Activated T-cell treated with anti-CD3 and anti-CD28 coated beads, Interleukin-2, amount 50 U/mL, for 24 hours (primary cell): ENCODE measurements around the gene KCNQ1.

Experiments
- DNase-seq: peaks from one replicate; pipeline ENCODE4 v3.0.0-alpha.2; 2020
- H3K27ac Mint-ChIP-seq: 2 replicates; pipeline ENCODE4 v1.8.0; 2020; ENCODE audit warnings: mild to moderate bottlenecking, mixed read lengths
- H3K27me3 Mint-ChIP-seq: 2 replicates; pipeline ENCODE4 v1.8.0; 2020; ENCODE audit warnings: mixed read lengths
- H3K36me3 Mint-ChIP-seq: 2 replicates; pipeline ENCODE4 v1.8.0; 2020; ENCODE audit warnings: low read depth, mixed read lengths
- H3K4me1 Mint-ChIP-seq: 2 replicates; pipeline ENCODE4 v1.8.0; 2020; ENCODE audit warnings: low read depth, mixed read lengths
- H3K4me3 Mint-ChIP-seq: 2 replicates; pipeline ENCODE4 v1.8.0; 2020; ENCODE audit warnings: mild to moderate bottlenecking, moderate library complexity, mixed read lengths
- H3K9me3 Mint-ChIP-seq: 2 replicates; pipeline ENCODE4 v1.8.0; 2020; ENCODE audit warnings: mixed read lengths

Gene KCNQ1

DNA sequence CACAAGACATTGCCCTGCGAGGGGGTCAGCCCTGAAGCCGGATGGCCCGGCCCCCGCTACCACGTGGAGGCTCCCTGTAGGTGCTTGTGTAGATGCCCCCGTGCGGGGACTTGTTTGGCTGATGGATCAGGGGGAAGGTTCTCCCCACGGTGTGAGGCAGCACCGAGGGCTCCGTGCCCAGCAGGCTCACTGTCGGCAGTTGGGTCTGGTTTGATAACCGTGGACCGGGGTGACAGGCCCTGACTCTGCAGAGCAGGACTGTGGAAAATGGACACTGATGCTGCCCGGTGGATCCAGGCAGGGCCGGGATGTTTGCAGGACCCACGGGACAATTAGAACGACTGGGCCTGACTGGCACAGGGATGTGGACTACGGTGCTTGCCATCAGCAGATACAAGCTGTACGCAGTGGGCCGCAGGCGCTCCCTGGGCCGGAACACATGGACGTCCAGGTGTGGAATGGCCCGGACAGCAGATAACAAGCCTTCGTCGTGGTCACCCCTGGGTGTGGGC lies 19.0 kb downstream of the KCNQ1 start:
- Mint-ChIP-seq H3K9me3 (no peaks in the 10 kb centered on the region), H3K27ac (no peak overlapping the region), H3K4me3 (no peak overlapping the region), H3K27me3 (no peaks in the 10 kb centered on the region), H3K36me3 (no peaks in the 10 kb centered on the region), H3K4me1 (peaks cover 65% of the 10 kb centered on the region)
- no peak for DNase-seq

DNA sequence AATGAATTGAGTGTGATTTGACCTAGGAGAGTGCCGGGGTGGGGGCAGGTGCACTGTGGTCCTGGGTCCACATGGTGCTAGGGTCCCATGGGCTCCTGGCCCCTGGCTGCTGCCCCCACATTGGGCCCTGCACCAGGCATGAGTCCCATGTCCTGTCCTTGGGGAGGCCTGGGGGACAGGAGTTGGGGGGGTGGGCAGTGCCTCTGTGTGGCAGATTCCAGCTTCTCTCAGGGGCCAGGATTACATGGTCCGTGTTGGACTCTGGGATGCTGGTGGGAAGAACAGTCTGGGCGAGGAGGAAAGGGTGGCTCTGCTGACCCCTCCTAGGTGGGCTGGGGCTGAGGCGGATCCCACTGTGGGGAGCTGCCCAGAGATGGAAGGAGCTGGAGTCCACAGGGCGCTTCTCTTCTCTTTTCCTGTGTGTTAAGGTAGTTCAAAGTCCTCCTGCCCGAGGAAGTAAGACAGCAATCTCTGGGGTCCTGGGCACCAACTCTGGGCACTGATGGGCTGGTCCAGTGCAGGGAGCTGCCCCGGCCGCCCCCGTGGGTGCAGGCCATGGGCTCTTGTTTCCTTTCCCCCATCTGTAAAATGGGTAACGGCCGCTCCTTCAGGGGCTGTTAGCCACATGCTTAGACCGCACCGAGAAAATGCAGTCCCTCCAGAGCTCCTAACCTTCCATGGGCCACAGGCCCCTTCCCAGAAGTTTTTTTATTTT lies 19.8 kb downstream of the KCNQ1 start:
- no peak for DNase-seq
- Mint-ChIP-seq H3K4me1 (peaks cover 64% of the 10 kb centered on the region), H3K9me3 (no peaks in the 10 kb centered on the region), H3K27ac (no peak overlapping the region), H3K27me3 (no peaks in the 10 kb centered on the region), H3K4me3 (no peak overlapping the region), H3K36me3 (no peaks in the 10 kb centered on the region)

DNA sequence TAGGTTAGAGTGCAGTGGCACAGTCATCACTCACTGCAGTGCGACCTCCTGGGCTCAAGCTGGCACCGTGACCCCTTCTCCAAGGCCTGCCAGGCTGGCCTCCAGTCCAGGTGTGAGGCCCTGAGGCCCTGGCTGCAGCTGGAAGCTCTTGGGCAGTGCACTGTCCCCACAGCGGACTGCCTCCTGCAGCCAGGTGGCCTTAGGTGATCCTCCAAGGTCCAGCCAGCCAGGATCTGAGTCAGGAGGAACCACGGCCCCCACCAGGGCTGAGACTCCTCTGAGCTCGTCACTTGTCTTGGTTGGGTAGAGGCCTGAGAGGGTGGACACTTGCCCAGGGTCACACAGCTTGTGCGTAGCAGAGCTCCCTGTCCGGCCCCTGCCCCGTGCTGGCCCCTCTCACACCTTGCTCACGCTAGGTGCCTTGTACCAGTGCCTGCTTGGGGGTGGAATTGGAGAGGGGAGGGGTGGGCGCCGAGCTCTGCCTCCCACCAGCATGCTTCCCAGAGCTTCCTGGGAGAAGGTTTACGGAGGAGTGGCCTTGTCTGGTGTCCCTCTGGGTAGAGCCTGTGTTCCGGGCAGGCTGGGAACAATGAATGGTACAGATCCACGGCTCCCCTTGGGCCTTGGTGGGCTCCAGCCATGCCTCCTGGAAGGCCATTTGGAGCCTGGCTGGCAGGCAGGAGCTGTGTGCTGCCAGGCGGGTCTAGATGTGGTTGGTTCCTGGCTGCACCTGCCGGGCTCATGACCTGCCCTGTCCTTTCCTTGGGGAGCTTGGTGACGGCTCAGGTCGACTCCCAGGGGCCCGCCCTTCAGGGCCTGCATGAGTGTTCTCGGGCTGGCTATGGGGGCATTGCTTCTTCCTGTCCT lies 20.6 kb downstream of the KCNQ1 start:
- peaks cover 64% of the 10 kb centered on the region for H3K4me1 Mint-ChIP-seq

DNA sequence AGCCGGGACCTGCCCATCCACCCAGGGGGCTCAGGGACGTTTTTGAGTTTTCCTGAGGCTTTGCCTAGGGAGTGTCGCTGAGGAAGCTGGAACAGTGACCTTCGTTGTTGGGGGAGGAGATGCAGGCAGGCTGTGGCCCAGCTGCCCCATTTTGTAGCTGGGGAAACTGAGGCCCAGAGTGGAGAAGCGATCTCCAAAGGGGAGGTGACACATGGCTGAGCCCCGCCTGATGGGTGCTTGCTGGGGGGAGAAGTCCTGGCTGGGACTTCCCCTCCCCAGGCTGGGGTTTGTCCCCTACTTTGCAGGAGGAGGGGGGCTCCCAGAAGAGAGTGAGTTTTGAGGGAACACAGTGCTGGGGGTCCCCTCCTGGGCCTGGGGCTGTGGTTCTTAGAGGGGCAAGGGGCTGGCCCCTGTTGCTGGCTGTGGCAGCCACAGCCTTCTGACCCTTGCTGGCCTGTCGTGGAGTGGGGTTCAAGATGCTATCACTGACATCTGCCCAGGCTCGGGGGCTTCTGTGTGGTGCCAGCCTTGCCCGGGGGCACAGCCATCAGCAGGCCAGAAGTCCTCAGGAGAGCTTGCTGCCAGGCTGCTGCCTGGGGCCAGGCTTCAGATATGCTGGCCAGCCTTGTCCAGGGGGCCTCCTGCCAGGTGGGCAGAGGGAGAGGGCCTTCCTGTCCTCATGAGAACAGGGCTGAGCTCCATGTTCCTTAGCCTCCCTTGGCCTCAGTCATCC lies 21.4 kb downstream of the KCNQ1 start:
- no peak overlapping the region for H3K4me3 Mint-ChIP-seq
- DNase-seq = no peak
- H3K27ac Mint-ChIP-seq = no peak overlapping the region
- H3K4me1 Mint-ChIP-seq = peaks cover 62% of the 10 kb centered on the region
- H3K36me3 Mint-ChIP-seq = no peaks in the 10 kb centered on the region
- H3K9me3 Mint-ChIP-seq = no peaks in the 10 kb centered on the region
- H3K27me3 Mint-ChIP-seq = no peaks in the 10 kb centered on the region

More for the DNA sequence above, 20.6 kb downstream of the KCNQ1 start:
- H3K4me3 Mint-ChIP-seq = no peak overlapping the region
- DNase-seq = no peak
- H3K9me3 Mint-ChIP-seq = no peaks in the 10 kb centered on the region
- no peaks in the 10 kb centered on the region for H3K27me3 Mint-ChIP-seq
- no peak overlapping the region for H3K27ac Mint-ChIP-seq
- no peaks in the 10 kb centered on the region for H3K36me3 Mint-ChIP-seq

DNA sequence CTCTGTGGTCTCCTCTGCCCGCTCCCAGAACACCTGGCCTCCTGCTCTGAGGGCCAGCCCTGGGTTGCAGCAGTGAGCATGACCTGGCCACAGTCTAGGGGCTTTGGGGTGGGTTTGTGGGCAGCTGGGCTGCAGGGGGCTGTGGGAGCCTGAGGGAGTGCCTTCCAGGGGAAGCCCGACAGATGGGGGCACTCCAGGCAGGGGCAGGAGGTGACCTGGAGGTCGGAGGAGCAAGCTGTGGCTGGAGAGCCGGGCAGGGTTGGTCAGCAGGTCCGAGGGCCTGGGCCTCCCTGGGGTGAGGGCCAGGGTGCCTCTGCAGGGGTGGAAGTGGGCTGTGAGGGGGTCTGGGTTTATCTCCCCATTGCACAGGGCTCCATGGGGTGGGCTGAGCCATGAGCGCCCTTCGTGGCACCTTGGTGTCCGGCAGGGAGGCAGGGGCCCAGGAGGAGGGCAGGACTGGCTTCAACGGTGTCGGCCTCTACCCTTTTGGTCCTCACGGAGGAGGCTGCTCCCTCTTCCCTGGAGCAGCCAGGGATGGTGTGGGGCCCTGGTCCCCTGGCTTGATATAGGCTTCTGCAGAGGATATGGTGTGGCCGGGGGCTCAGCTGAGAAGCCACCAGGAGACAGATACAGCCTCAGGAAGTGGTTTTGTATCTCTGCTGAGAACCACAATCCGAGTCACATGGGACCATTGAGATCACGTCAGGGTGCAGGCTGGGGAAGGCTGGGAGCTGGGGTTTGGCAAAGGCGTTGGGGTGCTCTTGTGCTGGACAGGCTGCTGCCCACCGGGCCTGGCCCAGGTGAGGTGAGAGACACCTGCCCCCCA lies 22.3 kb downstream of the KCNQ1 start:
- Mint-ChIP-seq H3K27ac (peak overlapping the region; percentile 79), H3K4me3 (peak overlapping the region; percentile 44), H3K36me3 (no peaks in the 10 kb centered on the region), H3K9me3 (no peaks in the 10 kb centered on the region), H3K4me1 (peaks cover 66% of the 10 kb centered on the region), H3K27me3 (no peaks in the 10 kb centered on the region)
- peak; percentile 59 for DNase-seq

DNA sequence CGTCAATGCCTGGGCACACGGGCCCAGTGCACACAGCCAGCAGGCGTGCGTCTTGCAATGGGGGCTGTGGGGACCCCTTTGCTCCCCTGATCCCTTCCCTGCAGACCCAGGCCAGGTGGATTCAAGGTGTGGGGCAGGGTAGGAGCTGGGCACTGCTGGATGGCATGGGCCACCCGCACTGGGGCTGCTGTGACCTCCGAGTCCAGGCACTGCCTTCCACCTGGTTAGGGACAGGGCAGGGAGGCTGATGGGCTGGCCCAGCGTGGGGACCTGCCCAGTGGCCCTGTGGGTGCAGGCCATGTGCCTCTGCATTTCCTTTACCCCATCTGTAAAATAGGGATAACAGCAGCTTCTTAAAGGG lies 22.9 kb downstream of the KCNQ1 start:
- peak overlapping the region; percentile 79 for H3K27ac Mint-ChIP-seq
- H3K4me1 Mint-ChIP-seq = peaks cover 67% of the 10 kb centered on the region
- no peaks in the 10 kb centered on the region for H3K9me3 Mint-ChIP-seq
- no peaks in the 10 kb centered on the region for H3K36me3 Mint-ChIP-seq
- no peak for DNase-seq
- peak overlapping the region; percentile 44 for H3K4me3 Mint-ChIP-seq
- no peaks in the 10 kb centered on the region for H3K27me3 Mint-ChIP-seq

DNA sequence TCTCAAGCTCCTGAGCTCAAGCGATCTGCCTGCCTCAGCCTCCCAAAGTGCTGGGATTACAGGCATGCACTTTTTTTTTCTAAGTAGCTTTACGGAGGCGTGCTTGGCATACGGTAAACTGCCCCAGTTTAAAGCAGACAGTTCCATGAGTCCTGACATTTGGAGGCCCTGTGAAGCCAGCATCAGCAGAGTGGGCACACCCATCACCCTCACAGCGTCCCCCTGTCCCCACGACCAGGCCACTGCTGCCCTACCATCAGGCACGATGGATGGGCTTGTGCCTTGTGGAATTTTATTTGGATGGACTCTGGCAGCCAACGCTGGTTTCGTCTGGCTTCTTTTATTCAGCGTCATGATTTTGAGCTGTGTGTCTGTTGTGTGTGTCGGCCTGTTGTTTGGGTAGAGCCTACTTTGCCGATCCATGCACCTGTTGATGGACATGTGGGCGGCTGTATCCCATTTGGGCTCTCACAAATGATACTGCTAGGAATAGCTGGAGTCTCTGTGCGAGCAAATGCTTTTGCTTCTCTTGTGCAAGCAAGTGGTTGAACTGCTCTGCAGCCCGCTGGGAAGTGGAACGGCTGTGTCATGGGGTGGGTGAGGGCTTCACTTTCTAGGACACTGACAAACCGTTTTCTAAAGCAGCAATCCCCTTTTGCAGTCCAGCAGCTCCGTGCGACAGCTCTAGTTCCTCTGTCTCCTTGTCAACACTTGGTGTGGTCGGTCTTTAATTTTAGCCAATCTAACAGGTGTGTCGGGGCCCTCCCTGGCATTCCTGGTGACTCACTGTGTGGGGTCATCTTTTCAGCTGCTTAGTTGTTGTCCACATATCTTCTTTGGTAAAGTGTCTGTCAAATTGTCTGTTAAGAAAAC lies 23.8 kb downstream of the KCNQ1 start:
- H3K4me1 Mint-ChIP-seq = peaks cover 60% of the 10 kb centered on the region
- DNase-seq = no peak
- H3K9me3 Mint-ChIP-seq = no peaks in the 10 kb centered on the region
- H3K27ac Mint-ChIP-seq = no peak overlapping the region
- no peaks in the 10 kb centered on the region for H3K27me3 Mint-ChIP-seq
- no peak overlapping the region for H3K4me3 Mint-ChIP-seq
- no peaks in the 10 kb centered on the region for H3K36me3 Mint-ChIP-seq

DNA sequence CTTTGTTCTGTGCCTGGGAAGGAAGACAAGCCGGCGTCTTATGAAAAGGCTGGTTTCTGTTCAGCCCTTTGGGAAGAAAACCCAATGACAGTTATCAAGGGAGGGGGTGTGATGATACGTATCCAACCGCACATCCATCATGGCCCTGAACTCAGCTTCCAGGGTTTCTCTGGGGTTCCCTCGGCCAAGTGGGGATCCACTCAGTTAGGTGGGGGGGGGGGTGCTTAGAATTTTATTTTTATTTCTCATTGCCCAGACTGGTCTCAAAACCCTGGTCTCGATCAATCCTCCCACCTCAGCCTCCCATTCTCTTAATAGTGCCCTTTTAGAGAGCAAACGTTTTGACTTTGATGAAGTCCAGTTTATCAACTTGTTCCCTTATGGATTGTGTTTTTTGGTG lies 25.7 kb downstream of the KCNQ1 start:
- Mint-ChIP-seq H3K36me3 (no peaks in the 10 kb centered on the region), H3K4me3 (no peak overlapping the region), H3K4me1 (peaks cover 54% of the 10 kb centered on the region), H3K27me3 (no peaks in the 10 kb centered on the region), H3K27ac (no peak overlapping the region), H3K9me3 (no peaks in the 10 kb centered on the region)
- no peak for DNase-seq

DNA sequence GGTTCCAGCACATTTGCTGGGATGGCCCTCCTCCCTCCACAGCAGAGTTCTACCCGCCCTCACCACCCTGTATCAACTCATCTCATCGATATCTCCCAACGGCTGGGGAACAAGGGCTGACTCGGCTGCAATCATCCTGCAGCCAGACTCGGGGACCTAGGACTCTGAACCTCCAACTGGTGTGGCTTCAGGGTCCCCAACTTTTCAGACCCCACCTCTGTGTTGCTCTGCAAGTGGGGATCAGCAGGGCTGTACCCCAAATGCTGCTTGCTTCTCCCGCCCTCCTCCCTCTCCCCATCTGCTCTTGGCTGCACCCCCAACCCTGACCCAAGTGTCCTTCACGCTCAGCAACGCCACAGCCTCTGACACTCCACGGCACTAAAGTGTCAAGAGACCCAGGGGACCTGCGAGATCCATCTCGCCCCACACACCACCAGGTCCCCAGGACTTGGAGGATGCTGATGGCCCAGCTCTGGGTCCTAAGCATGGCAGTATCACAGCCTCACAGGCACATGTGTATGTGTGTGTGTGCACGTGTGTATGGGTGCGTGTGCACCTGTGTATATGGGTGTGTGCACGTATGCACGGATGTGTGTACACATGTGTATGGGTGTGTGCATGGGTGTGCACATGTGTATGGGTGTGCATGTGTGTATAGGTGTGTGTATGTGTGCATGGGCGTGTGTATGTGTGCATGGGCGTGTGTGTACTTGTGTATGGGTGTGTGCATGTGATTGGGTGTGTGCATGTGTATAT lies 26.4 kb downstream of the KCNQ1 start:
- DNase-seq = no peak
- no peaks in the 10 kb centered on the region for H3K27me3 Mint-ChIP-seq
- H3K4me1 Mint-ChIP-seq = peaks cover 49% of the 10 kb centered on the region
- no peaks in the 10 kb centered on the region for H3K36me3 Mint-ChIP-seq
- H3K9me3 Mint-ChIP-seq = no peaks in the 10 kb centered on the region
- H3K4me3 Mint-ChIP-seq = no peak overlapping the region
- no peak overlapping the region for H3K27ac Mint-ChIP-seq

DNA sequence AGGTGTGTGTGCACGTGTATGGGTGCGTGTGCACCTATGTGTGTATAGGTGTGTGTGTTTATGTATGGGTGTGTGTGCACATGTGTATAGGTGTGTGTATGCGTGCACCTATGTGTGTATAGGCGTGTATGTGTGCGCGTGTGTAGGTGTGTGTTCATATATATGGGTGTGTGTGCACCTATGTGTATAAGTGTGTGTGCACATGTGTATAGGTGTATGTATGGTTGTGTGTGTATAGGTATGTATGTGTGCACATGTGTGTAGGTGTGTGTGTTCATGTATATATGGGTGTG lies 26.9 kb downstream of the KCNQ1 start:
- no peaks in the 10 kb centered on the region for H3K9me3 Mint-ChIP-seq

DNA sequence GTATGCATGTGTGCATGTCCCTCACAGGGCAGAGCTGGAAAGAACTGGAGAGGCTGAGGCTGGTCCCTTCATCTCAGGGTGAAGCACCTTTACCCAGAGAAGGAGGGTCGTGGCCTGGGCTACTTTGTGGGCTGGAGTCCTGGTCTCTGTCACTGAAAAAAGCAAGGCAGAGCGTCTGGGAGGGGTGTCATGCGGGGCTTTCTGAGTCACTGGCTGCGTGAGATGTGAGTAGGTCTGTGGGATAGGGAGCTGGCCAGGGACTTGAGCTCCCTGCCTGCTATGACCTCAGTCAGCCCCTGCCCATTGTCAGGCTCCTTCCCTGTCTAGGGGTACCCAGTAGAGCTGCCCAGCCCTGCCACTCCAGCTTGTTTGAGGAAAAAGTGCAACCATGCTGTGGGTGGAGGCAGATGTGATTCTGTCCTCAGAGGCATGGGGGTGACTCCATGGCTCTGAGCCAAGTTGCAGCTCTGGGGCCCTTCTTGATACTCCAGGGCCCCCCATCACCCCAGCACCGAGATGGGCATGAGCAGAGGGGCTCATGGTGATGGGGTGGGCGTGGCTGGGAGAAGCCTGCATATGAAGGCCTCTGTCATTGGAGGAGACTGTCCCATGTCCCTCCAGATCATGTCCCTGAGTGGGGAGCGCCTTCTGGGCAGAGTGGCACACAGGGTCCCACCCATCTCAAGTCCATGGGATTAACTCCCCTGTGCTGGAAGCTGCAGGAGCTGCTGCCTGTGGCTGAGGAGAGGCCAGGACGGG lies 27.8 kb downstream of the KCNQ1 start:
- Mint-ChIP-seq H3K27me3 (no peaks in the 10 kb centered on the region), H3K36me3 (peaks cover 8% of the 10 kb centered on the region), H3K27ac (no peak overlapping the region), H3K9me3 (no peaks in the 10 kb centered on the region), H3K4me3 (no peak overlapping the region), H3K4me1 (peaks cover 36% of the 10 kb centered on the region)
- DNase-seq = no peak

More for the DNA sequence above, 26.9 kb downstream of the KCNQ1 start:
- Mint-ChIP-seq H3K27ac (no peak overlapping the region), H3K36me3 (peaks cover under 1% of the 10 kb centered on the region), H3K4me1 (peaks cover 44% of the 10 kb centered on the region), H3K4me3 (no peak overlapping the region), H3K27me3 (no peaks in the 10 kb centered on the region)
- no peak for DNase-seq

DNA sequence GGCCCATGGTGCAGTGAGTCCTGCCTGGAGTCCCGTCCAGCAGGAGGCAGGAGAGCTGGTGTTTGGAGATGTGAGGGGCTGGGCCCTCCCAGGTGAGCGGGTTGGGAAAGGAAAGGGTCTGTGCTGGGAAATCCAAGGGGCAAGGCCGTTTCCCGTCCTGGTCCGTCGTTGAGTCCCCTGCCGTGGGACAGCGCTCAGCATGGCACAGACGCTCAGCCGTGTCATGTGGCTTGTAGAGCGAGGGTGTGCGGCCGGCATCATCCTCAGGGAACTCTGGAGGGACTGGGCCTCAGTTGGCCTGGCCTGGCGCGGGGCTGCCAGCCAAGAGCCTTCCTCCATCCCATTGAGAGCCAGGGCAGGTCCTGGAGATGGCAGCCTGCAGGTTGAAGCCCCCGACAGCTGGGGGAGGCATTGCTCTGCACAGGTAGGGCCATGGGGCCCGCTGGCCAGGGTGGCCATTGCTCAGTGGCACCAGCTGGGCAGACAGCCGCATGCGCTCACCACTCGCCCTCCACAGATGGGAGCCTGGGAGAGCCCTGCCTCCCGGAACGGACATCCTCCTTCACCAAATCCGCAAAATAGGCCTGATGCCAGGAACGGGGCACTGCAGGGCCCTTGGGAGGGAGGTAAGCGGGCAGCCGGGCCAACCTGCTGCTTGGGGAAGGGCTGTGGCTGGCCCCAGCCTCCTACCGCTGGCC lies 28.7 kb downstream of the KCNQ1 start:
- H3K27ac Mint-ChIP-seq = no peak overlapping the region
- H3K9me3 Mint-ChIP-seq = peaks cover 7% of the 10 kb centered on the region
- H3K36me3 Mint-ChIP-seq = peaks cover 16% of the 10 kb centered on the region
- no peak for DNase-seq
- H3K4me3 Mint-ChIP-seq = no peak overlapping the region
- H3K4me1 Mint-ChIP-seq = peaks cover 27% of the 10 kb centered on the region
- H3K27me3 Mint-ChIP-seq = no peaks in the 10 kb centered on the region
